Neuronal stem cell (in vitro differentiated cells): ENCODE measurements around the gene GOSR2. TPM values are rescaled to one million over a fixed set of nuclear protein-coding genes. Genes with fewer than 3 reads are reported as not detected.

ENCODE experiments used
- small RNA-seq: library from polyadenylated mRNA; stranded (forward); fragments of <200 nt; extraction: miRNeasy Mini kit (QIAGEN cat#:217004); gene quantifications from one replicate; pipeline ENCODE3, GENCODE V24; 2013; ENCODE audit not compliant: insufficient read depth

Gene GOSR2

Small RNA genes lying within 50 kb of the gene (small RNA-seq; reads per million reads assigned to genes)
- gene MIR5089: not detected
- gene RNU6ATAC3P: not detected
